ENCODE data around the gene ADARB1. TPM values are rescaled to one million over a fixed set of nuclear protein-coding genes. Genes with fewer than 3 reads are reported as not detected.

ADARB1 gene
- total RNA-seq, 1 donor from 2014 or later: 19.2 TPM

GRCh38 chr21:45146306-45146705, 71.9 kb downstream of the ADARB1 start:
- FAIRE-seq (no peak), DNase-seq (ENCODE audit: low spot score in 2 of 2) (no peak)

DNA sequence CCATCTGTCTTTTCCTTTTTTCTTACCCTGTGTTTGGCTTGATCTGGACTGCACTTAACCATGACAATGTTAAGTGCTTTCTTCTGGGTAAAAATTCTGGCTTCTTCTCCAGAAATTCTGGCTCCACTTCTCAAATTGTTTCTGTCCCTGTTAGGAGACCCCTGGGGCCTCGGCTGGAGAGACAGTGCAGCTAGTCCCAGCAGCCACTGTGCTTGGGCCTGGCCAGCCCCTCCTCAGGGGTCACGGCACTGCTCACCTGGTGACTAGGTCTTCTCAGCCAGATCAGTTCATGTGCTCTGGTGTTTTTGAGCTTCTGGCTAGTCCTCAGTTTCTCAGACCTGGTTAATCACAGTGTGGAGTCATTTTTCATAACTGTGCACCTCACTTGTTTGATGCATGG, 72.4 kb downstream of the ADARB1 start:
- FAIRE-seq (no peak), DNase-seq (ENCODE audit: low spot score in 2 of 2) (no peak)

DNA sequence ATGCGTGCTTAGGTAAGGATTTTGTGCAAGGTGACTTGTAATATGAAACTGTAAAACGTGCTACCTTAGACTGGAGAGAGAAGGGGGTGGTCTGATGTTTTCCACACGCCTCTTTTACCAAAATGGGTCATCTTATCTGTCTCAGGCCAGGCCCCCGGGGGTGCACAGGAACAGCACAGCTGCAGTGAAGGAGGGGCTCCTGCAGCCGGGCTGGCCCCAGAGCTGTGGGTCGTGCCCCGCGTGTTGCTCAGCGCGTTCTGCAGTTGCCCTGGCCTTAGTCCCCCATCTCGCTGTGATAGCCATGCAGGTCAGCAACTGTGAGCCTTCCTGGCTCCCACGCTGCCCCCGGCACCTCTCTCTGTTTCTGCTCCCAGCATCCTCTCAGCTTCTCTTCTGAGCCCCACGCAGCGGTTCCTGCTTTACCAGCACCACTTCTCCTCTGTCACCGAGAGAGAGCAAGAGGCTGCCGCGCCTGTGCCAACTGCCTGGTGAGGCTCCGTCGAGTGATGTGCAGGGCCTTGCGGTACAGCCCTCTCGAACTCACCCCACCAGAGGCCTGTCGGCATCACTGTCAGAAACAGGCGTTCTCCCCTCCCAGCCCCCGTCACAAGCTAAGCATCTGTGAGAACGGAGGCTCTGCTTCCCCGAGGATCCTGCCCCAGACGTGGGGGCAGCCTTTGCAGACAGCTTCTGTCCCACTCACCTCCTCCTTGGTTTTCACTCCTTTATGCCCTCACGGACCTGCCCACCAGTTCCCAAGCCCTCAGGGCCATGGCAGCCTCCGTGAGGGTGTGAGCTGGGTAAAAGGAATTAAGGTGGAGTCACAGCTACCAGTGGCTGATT, 73.3 kb downstream of the ADARB1 start:
- FAIRE-seq: no peak
- no peak for DNase-seq (ENCODE audit: low spot score in 2 of 2)

DNA sequence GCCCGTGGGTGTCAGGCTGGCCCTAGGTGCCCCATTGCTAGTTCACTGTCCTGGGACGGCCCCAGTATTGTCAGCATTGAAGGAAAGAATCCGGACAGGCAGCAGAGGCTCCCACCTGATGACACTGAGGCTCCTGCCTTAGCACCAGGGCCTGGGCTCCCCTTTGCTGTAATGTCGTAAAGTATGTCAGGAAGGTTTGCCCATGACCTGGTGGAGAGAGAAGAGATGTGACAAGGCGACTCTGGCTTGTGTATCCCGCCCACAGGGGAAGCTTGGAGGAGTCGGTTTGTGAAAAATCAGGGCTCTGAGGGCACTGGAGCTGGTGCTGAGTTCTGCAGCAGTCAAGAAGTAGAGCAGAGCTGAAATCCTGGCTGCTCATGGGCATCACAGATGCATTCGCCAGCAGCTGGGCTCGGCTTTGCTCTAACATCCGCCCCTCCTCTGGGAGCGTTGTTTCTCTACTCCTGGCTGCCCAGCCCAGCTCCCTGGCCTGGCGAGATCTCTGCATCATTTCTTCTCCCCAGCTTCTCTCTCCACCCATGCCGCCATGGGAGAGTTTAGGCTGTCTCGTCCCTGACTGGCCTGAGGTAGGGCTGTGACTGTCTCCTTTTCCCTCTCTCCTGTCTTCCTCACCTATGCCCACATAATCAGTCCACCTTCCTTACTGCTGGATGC, 74.1 kb downstream of the ADARB1 start:
- FAIRE-seq (no peak), DNase-seq (ENCODE audit: low spot score in 2 of 2) (no peak)

DNA sequence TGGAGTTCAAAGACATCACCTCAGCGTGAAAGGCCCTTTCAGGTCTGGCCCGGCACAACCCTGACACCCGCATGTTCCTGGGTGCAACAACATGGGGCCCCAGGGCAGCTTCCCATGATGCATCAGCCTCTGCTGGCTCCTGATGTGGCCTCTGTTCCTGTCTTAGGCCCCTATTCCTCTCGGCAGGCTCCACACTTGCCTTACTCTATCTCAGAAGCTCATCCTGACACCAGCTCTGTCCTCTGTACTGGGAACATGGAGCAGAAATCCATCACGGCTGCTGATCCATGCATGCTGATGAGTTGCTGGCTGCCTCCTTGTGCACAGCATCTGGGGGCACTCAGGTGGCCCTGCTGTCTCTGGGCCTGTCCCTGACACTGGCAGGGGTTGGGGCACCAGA, 74.6 kb downstream of the ADARB1 start:
- no peak for FAIRE-seq

GRCh38 chr21:45150638-45151131, 76.3 kb downstream of the ADARB1 start:
- no peak for FAIRE-seq

More for the DNA sequence above, 74.6 kb downstream of the ADARB1 start:
- no peak for DNase-seq (ENCODE audit: low spot score in 2 of 2)

DNA sequence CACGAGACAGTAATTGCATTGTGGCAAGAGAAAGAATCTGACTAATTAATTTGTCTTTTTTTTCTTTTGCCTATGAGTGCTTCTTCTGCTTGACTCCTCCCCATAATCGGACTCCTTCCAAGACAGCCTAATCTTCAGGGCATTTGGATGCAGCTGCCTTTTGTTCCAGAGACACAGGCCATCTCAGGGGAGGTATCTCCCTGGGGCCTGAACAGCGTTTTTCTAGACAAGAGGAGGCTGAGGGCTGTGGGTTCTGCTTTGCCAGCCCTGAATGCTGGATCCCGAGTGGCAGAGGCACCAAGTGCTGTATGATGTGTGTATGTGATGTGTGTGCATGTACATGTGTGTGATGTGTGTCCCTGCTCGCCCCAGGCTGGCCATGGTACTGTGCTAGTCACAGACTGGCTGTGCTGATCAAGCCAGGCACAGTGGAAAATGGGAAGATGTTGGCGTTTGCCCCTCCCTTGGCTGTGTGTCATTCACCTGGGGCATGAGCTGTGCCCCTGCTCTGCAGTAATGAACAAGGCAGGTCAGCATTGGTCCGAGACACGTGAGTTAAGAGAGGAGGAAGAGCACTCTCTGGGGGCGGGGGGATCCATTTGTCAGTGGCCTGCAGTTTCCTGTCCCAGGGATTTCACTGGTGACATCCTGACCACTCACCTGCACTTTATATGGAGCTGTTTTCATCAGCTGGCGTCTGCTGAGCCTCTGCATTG, 77.2 kb downstream of the ADARB1 start:
- FAIRE-seq (no peak), DNase-seq (ENCODE audit: low spot score in 2 of 2) (no peak)

More at GRCh38 chr21:45150638-45151131, 76.3 kb downstream of the ADARB1 start:
- no peak for DNase-seq (ENCODE audit: low spot score in 2 of 2)

DNA sequence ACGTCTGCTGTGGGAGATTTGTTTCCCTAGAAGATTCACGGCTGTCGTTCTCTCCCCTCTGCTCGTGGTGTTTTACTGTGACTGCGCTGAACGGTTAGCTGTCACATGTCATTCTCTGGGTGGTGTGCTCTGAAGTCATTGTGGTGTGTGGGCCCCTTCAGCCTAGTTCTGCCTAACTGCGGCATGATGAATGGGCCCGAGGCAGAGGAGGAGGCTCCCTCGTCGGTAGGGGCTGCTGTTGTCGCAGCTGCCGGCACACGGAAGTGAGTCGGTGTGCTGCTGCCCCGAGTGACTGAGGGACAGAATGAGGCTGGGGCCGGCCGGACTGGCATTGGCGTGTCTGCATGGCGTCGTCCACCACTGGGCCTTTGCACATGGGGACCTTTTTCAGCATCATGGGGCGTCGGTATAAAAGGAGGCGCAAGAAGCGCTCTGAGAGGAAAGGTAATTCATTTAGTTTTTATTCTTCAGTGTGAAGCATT, 77.9 kb downstream of the ADARB1 start:
- DNase-seq (ENCODE audit: low spot score in 2 of 2) (peak in 1 of 2 donors; percentile 41), FAIRE-seq (no peak)

DNA sequence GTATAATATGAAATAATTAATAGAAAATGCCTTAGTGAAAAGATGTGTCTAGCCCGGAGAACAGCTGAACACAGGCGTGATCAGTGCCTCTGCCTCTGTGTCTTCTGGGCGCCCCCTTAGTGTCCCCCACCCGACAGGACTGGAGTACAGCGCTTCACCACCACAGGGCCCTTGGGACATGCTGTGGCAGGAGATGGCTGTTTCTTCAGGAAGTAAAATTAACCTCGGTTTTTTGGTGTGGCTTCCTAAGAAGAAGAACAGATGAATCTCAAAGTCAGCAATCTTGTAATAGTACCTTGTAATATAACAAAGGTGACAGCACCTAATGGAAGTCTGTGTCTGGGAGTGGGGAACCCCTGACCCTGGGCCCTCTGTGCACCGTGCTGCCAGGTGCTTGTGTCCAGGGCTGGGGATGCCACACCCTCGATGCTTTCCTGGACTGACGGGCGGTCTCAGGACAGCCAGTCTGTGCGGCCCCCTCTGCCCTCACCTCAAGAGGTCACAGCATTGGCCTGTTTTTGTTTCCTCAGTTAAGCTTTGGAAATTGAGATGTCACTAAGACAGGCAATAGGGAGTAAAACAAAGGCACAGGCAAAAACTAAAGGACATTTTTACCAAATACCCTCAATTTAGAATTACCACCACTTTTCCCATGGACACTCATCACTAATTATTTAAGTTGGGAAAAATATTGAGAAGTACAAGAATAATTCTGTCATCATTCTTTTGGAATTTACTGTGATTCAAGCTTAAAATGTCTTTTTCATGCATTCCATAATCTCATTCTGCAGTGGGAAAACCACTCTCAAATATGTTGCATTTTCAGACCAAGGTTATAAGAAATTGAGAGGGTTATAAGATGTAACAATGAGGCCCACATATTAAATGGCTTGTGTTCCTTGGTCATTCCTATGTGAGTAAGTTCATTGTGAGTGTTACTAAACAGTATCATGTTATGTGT, 79.3 kb downstream of the ADARB1 start:
- DNase-seq (ENCODE audit: low spot score in 2 of 2) (no peak), FAIRE-seq (no peak)

GRCh38 chr21:45154511-45155508, 80.4 kb downstream of the ADARB1 start:
- DNase-seq (ENCODE audit: low spot score in 2 of 2): no peak
- no peak for FAIRE-seq

GRCh38 chr21:45155910-45156309, 81.5 kb downstream of the ADARB1 start:
- FAIRE-seq (no peak), DNase-seq (ENCODE audit: low spot score in 2 of 2) (no peak)

DNA sequence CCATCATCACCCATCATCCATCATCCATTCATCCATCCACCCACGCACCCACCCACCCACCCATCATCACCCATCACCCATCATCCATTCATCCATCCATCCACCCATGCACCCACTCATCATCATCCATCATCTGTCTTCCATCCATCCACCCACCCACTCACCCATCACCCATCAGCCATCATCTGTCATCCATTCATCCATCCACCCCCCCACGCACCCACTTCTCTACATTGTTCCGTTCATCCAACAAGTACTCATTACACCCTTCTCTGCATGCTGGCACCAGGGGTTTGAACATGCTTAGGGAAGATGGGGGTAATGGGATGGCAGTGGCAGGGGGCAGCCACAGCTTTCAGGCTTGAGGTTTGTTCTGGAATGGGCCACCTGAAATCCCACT, 82.1 kb downstream of the ADARB1 start:
- no peak for FAIRE-seq
- no peak for DNase-seq (ENCODE audit: low spot score in 2 of 2)

DNA sequence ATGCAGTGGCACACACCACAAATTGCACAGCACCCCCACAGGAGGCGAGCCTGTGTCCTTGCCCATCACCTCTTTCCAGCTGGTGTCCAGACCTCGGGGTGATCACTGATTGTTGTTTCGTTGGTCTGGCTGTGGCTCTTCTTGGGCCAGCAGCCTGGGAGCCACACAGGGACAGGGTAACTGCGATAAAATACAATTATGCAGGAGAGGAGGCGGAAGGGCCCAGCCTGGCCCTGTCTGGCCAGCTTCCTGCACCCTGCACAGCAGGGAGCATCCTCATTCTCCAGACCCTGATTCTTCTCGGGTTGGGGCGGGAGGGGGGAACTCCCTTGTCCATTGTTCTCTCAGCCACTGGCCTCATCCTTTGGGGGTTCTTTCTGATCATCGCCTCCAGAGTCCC, 83.6 kb downstream of the ADARB1 start:
- FAIRE-seq (no peak), DNase-seq (ENCODE audit: low spot score in 2 of 2) (no peak)

DNA sequence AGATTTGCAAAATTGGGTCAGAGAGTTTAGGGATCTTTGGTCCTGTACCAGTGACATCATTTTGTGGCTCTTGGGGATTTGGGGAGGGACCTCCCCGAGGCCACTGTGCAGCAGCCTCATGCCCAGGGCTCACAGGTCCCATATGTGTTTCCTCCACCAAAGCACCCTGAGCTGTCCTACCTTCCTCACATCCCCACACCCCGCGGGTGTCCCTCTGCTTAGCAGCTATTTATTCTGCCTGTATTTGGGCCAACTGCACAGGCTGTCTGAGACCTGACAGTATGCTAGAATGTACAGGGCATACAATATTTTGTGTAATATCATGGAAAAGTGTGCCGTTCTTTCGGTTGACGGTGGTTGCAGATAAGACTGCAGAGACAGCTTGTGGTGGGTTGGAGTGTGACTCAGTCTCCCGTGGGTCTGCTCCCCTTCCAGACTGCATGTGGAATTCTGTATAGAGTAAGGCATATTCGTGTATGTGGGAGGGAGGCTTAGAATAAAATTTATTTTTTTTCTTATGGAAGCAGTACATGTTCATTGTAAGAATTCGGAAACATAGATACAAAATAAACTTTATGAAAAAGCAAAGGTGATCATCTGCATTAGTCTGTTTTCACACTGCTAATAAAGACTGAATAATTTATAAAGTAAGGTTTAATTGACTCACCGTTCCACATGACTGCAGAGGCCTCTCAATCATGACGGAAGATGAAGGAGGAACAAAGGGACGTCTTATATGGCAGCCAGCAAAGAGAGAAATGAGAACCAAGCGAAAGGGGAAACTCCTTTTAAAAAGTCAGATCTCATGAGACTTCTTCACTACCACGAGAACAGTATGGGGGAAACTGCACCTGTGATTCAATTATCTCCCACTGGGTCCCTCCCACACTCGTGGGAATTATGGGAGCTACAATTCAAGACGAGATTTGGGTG, 84.4 kb downstream of the ADARB1 start:
- DNase-seq (ENCODE audit: low spot score in 2 of 2) (no peak), FAIRE-seq (no peak)

GRCh38 chr21:45160198-45160597, 85.8 kb downstream of the ADARB1 start:
- no peak for DNase-seq (ENCODE audit: low spot score in 2 of 2)
- no peak for FAIRE-seq

- FAIRE-seq (no peak), DNase-seq (ENCODE audit: low spot score in 2 of 2) (no peak)
Measured at GRCh38 chr21:45161038-45161945, 86.9 kb downstream of the ADARB1 start.

All from frontal cortex (tissue), 4 donors.